ENCODE data around the gene MOB4.
"Not testable (repeated sequence)": the region's sequence is repeated elsewhere in the genome, so short reads cannot be mapped to it uniquely, and the experiment has no call there.

Gene MOB4

GRCh38 chr2:197515739-197516392 lies at the start of gene MOB4:
Gene MOB4 (plus strand): TSS chr2:197516066. CDS start chr2:197516087, 21 bp downstream.
- peaks cover 49% of the 10 kb centered on the region for H3K36me3 Mint-ChIP-seq
- H3K4me1 Mint-ChIP-seq, result peaks cover 28% of the 10 kb centered on the region
- peak within 1 kb of the TSS; percentile 92 for H3K27ac Mint-ChIP-seq
- H3K4me3 Mint-ChIP-seq, result peak within 1 kb of the TSS; percentile 93
- ATAC-seq (peak; percentile 95), DNase-seq (ENCODE audit: low spot score in 2 of 2) (peak; percentile 95 to 98)
- peaks cover 3% of the 10 kb centered on the region for H3K9me3 Mint-ChIP-seq

- Mint-ChIP-seq H3K4me3 (no peak overlapping the region), H3K9me3 (no peaks in the 10 kb centered on the region), H3K4me1 (peaks cover 6% of the 10 kb centered on the region), H3K27ac (peak overlapping the region; percentile 38), H3K36me3 (peaks cover 99% of the 10 kb centered on the region)
- no peak for ATAC-seq
- DNase-seq (ENCODE audit: low spot score in 2 of 2), result no peak
These were observed 43.7 kb upstream of the MOB4 start for GRCh38 chr2:197472166-197472565.

GRCh38 chr2:197477797-197478196 lies 38.1 kb upstream of the MOB4 start:
- peaks cover 10% of the 10 kb centered on the region for H3K4me1 Mint-ChIP-seq
- H3K27ac Mint-ChIP-seq, result peak overlapping the region; percentile 82
- ATAC-seq (no peak), DNase-seq (ENCODE audit: low spot score in 2 of 2) (no peak)
- H3K9me3 Mint-ChIP-seq, result no peaks in the 10 kb centered on the region
- no peak overlapping the region for H3K4me3 Mint-ChIP-seq
- peaks cover 79% of the 10 kb centered on the region for H3K36me3 Mint-ChIP-seq

- no peak overlapping the region for H3K4me3 Mint-ChIP-seq
- H3K36me3 Mint-ChIP-seq, result peaks cover 68% of the 10 kb centered on the region
- ATAC-seq (no peak), DNase-seq (ENCODE audit: low spot score in 2 of 2) (no peak)
- no peak overlapping the region for H3K27ac Mint-ChIP-seq
- peaks cover 10% of the 10 kb centered on the region for H3K4me1 Mint-ChIP-seq
- peaks cover 3% of the 10 kb centered on the region for H3K9me3 Mint-ChIP-seq
These were observed 35.5 kb upstream of the MOB4 start for GRCh38 chr2:197480165-197481036.

- peaks cover 68% of the 10 kb centered on the region for H3K36me3 Mint-ChIP-seq
- not testable (repeated sequence) for ATAC-seq; H3K4me1 Mint-ChIP-seq; DNase-seq (ENCODE audit: low spot score in 2 of 2); H3K4me3 Mint-ChIP-seq; H3K9me3 Mint-ChIP-seq
- peak overlapping the region; percentile 50 for H3K27ac Mint-ChIP-seq
These were observed 31.6 kb upstream of the MOB4 start for GRCh38 chr2:197484248-197484647.

GRCh38 chr2:197486175-197486574 lies 29.7 kb upstream of the MOB4 start:
- H3K36me3 Mint-ChIP-seq, result peaks cover 72% of the 10 kb centered on the region
- DNase-seq (ENCODE audit: low spot score in 2 of 2) (no peak), ATAC-seq (no peak)
- peaks cover 3% of the 10 kb centered on the region for H3K9me3 Mint-ChIP-seq
- no peak overlapping the region for H3K4me3 Mint-ChIP-seq
- no peaks in the 10 kb centered on the region for H3K4me1 Mint-ChIP-seq
- no peak overlapping the region for H3K27ac Mint-ChIP-seq

GRCh38 chr2:197487385-197487784 lies 28.5 kb upstream of the MOB4 start:
- peak overlapping the region; percentile 74 for H3K27ac Mint-ChIP-seq

GRCh38 chr2:197495433-197496134 lies 20.3 kb upstream of the MOB4 start:
- Mint-ChIP-seq H3K4me3 (peak overlapping the region; percentile 83), H3K27ac (peak overlapping the region; percentile 90), H3K36me3 (peaks cover 100% of the 10 kb centered on the region), H3K9me3 (no peaks in the 10 kb centered on the region), H3K4me1 (peaks cover 25% of the 10 kb centered on the region)
- ATAC-seq (no peak), DNase-seq (ENCODE audit: low spot score in 2 of 2) (peak in 1 of 2 donors; percentile 46)

More at GRCh38 chr2:197487385-197487784, 28.5 kb upstream of the MOB4 start:
- Mint-ChIP-seq H3K4me1 (no peaks in the 10 kb centered on the region), H3K36me3 (peaks cover 84% of the 10 kb centered on the region), H3K4me3 (no peak overlapping the region), H3K9me3 (peaks cover 3% of the 10 kb centered on the region)
- DNase-seq (ENCODE audit: low spot score in 2 of 2) (peak in 1 of 2 donors; percentile 42), ATAC-seq (no peak)

GRCh38 chr2:197496695-197497094 lies 19.2 kb upstream of the MOB4 start:
- H3K4me3 Mint-ChIP-seq, result peak overlapping the region; percentile 83
- DNase-seq (ENCODE audit: low spot score in 2 of 2), result no peak
- peaks cover 31% of the 10 kb centered on the region for H3K4me1 Mint-ChIP-seq
- H3K9me3 Mint-ChIP-seq, result no peaks in the 10 kb centered on the region
- no peak for ATAC-seq
- H3K36me3 Mint-ChIP-seq, result peaks cover 100% of the 10 kb centered on the region
- peak overlapping the region; percentile 90 for H3K27ac Mint-ChIP-seq

GRCh38 chr2:197497326-197497725 lies 18.5 kb upstream of the MOB4 start:
- H3K36me3 Mint-ChIP-seq, result peaks cover 100% of the 10 kb centered on the region
- no peaks in the 10 kb centered on the region for H3K9me3 Mint-ChIP-seq
- ATAC-seq (no peak), DNase-seq (ENCODE audit: low spot score in 2 of 2) (no peak)
- peaks cover 35% of the 10 kb centered on the region for H3K4me1 Mint-ChIP-seq
- H3K4me3 Mint-ChIP-seq, result peak overlapping the region; percentile 83
- peak overlapping the region; percentile 90 for H3K27ac Mint-ChIP-seq

- Mint-ChIP-seq H3K27ac (peak overlapping the region; percentile 90), H3K4me1 (peaks cover 39% of the 10 kb centered on the region), H3K4me3 (peak overlapping the region; percentile 83), H3K9me3 (no peaks in the 10 kb centered on the region), H3K36me3 (peaks cover 100% of the 10 kb centered on the region)
- ATAC-seq (no peak), DNase-seq (ENCODE audit: low spot score in 2 of 2) (no peak)
These were observed 17.5 kb upstream of the MOB4 start for GRCh38 chr2:197498235-197498936.

- H3K36me3 Mint-ChIP-seq, result peaks cover 100% of the 10 kb centered on the region
These were observed 16.8 kb upstream of the MOB4 start for GRCh38 chr2:197498937-197499593.

GRCh38 chr2:197499594-197500502 lies 16.0 kb upstream of the MOB4 start, which contains the start of the genes HSPD1 and HSPE1:
Gene HSPD1 (minus strand): TSS chr2:197499840. CDS start chr2:197498848, 992 bp downstream.
Gene HSPE1 (plus strand): TSS chr2:197500379. CDS start chr2:197500437, 58 bp downstream.
- ATAC-seq (peak; percentile 92), DNase-seq (ENCODE audit: low spot score in 2 of 2) (peak; percentile 92 to 100)
- peaks cover 35% of the 10 kb centered on the region for H3K4me1 Mint-ChIP-seq
- H3K9me3 Mint-ChIP-seq, result no peaks in the 10 kb centered on the region
- peaks cover 100% of the 10 kb centered on the region for H3K36me3 Mint-ChIP-seq
- H3K27ac Mint-ChIP-seq, result peak within 1 kb of the TSS; percentile 90
- peak within 1 kb of the TSS; percentile 83 for H3K4me3 Mint-ChIP-seq

More at GRCh38 chr2:197498937-197499593, 16.8 kb upstream of the MOB4 start:
- Mint-ChIP-seq H3K4me1 (peaks cover 39% of the 10 kb centered on the region), H3K27ac (peak overlapping the region; percentile 90), H3K4me3 (peak overlapping the region; percentile 83), H3K9me3 (no peaks in the 10 kb centered on the region)
- DNase-seq (ENCODE audit: low spot score in 2 of 2) (peak; percentile 40 to 83), ATAC-seq (peak; percentile 17)
